Spleen (tissue), 11 donors: ENCODE measurements around the gene JARID2. TPM values are rescaled to one million over a fixed set of nuclear protein-coding genes. Genes with fewer than 3 reads are reported as not detected.

Experiments used
- DNase-seq: peaks from one replicate; pipeline ENCODE4 v3.0.0-alpha.2; 2020
- H3K27ac ChIP-seq, 8 donors: fragments of 200-600 bp; sonication (generic) in 7 of 8; 1 replicate in 4 of 8; 2 replicates in 4 of 8; pipeline versions ENCODE4 v1.5.0 to v1.8.0; 2016 to 2021; ENCODE audit warnings: inconsistent platforms in 4 of 8, mild to moderate bottlenecking in 4 of 8, moderate library complexity in 1 of 8
- H3K27me3 ChIP-seq, 7 donors: fragments of 200-600 bp; sonication (generic) in 6 of 7; replicated peaks in 1 of 7; 1 replicate in 4 of 7; 2 replicates in 3 of 7; pipeline versions ENCODE4 v1.5.0 to v1.8.0; 2016 to 2021; ENCODE audit warnings: inconsistent platforms in 3 of 7, mild to moderate bottlenecking in 1 of 7
- H3K36me3 ChIP-seq, 6 donors: fragments of 200-600 bp; sonication (generic) in 5 of 6; 1 replicate in 4 of 6; 2 replicates in 2 of 6; pipeline versions ENCODE4 v1.5.0 to v1.8.0; 2016 to 2021; ENCODE audit warnings: inconsistent platforms in 2 of 6
- H3K4me1 ChIP-seq, 6 donors: fragments of 200-600 bp; sonication (generic) in 5 of 6; 1 replicate in 3 of 6; 2 replicates in 3 of 6; pipeline versions ENCODE4 v1.5.0 to v1.8.0; 2016 to 2021; ENCODE audit warnings: inconsistent platforms in 3 of 6
- H3K4me3 ChIP-seq, 8 donors: fragments of 200-600 bp; sonication (generic) in 7 of 8; 1 replicate in 4 of 8; 2 replicates in 4 of 8; pipeline versions ENCODE4 v1.5.0 to v1.8.0; 2016 to 2021; ENCODE audit warnings: inconsistent platforms in 4 of 8, mild to moderate bottlenecking in 4 of 8, moderate library complexity in 2 of 8
- H3K9me3 ChIP-seq, 8 donors: fragments of 200-600 bp; sonication (generic) in 7 of 8; 1 replicate in 4 of 8; 2 replicates in 4 of 8; pipeline versions ENCODE4 v1.5.0 to v1.8.0; 2016 to 2021; ENCODE audit warnings: inconsistent platforms in 4 of 8
- CTCF ChIP-seq, 11 experiments: fragments of 200-600 bp in 7 of 11; fragments of 450-650 bp in 4 of 11; sonication (generic) in 4 of 11; IDR thresholded peaks in 8 of 11; conservative IDR thresholded peaks in 3 of 11; 1 replicate in 7 of 11; 2 replicates in 4 of 11; pipeline versions ENCODE4 v1.4.0 to v1.8.0; 2016 to 2021; ENCODE audit warnings: antibody characterized with exemption in 11 of 11, inconsistent platforms in 4 of 11, mild to moderate bottlenecking in 1 of 11
- POLR2A ChIP-seq, 3 donors: fragments of 450-650 bp; IDR thresholded peaks; one replicate each; pipeline ENCODE4 v1.5.1; 2017; ENCODE audit warnings: antibody characterized with exemption in 3 of 3, mild to moderate bottlenecking in 1 of 3
- POLR2AphosphoS5 ChIP-seq, 3 donors: sonication (generic); formaldehyde crosslinking; IDR thresholded peaks; one replicate each; pipeline ENCODE4 v1.5.1; 2017; ENCODE audit warnings: antibody characterized with exemption in 3 of 3
- WGBS, 5 donors: extraction: QIAGEN DNeasy Blood & Tissue Kit in 3 of 5; methylation state at CpG; one replicate each; pipeline versions ENCODE4 v1.1.5 to v1.1.7; 2013 to 2018; 5-methylcytosine and 5-hydroxymethylcytosine counted together
- intact Hi-C: fragments of 100-400 bp; cut with DNase I; formaldehyde crosslinking; loops from one replicate; pipeline ENCODE4 v1.15.0; 2023; ENCODE audit warnings: low total_unique reads
- polyA plus RNA-seq, 3 donors: library from polyadenylated mRNA; stranded (reverse); fragments of 200-250 nt; gene quantifications; one replicate each; pipeline ENCODE4 v1.2.1, GENCODE V29; 2013
- total RNA-seq, 7 donors: library from RNA; depleted of rRNA in 3 of 7; stranded (reverse); fragments of >200 nt in 3 of 7; fragmentation: NEBNext Ultra II Directional in 4 of 7; extraction: Animal tissue kit (Norgen Biotek cat#: 25700) in 4 of 7; gene quantifications; one replicate each; pipeline versions ENCODE4 v1.1.0 to v1.2.1, GENCODE V29; 2016 to 2021
- donor health status: healthy with polysubstance abuse.
- donor health status: DM: no; HTN: no; CAD: no; lungs with moderate emphysema.
- donor health status: DM: no; HTN: no; CAD: no.
- donor health status: Bipolar disorder and iron deficiency.
- donor health status: healthy.
- donor health status: DM: no; HTN: no; CAD: no.
- donor health status: DM: yes; HTN: yes; CAD: no.

Gene JARID2
- total and polyA plus RNA-seq, 10 donors: 4.4 to 27.1 (median 20.6) TPM

- intact Hi-C loops: no loop called here
- no peaks in the 10 kb centered on the region for H3K27me3 ChIP-seq
- DNase-seq: peak; percentile 76
- peaks cover 0 to 74% (median 15%) of the 10 kb centered on the region in 6 donors for H3K4me1 ChIP-seq
- peak overlapping the region in 6 of 8 donors; percentile 18 to 57 (median 49) for H3K27ac ChIP-seq
- H3K4me3 ChIP-seq: peak overlapping the region in 2 of 8 donors; percentile 8 to 25
- 39 to 69% (median 53%) methylated on average over 26 of the region's 26 CpGs for WGBS, 5 donors
- peaks cover 4 to 100% (median 57%) of the 10 kb centered on the region in 6 donors for H3K36me3 ChIP-seq
- no peaks in the 10 kb centered on the region for H3K9me3 ChIP-seq
- TF ChIP-seq POLR2AphosphoS5 (IDR thresholded peaks at IDR 0.05) (peak; percentile 29 to 69 (median 37)), CTCF (IDR thresholded peaks at IDR 0.05 in 8 of 11, conservative IDR thresholded peaks at IDR 0.05 in 3 of 11) (no peak)
These were observed 258.9 kb downstream of the JARID2 start for GRCh38 chr6:15504581-15505350.

- TF ChIP-seq POLR2AphosphoS5 (IDR thresholded peaks at IDR 0.05) (peak in 2 of 3 donors; percentile 20 to 50), POLR2A (IDR thresholded peaks at IDR 0.05) (no peak)
- intact Hi-C loops: no loop called here
- Histone ChIP-seq H3K9me3 (no peaks in the 10 kb centered on the region), H3K27me3 (no peaks in the 10 kb centered on the region), H3K4me1 (peaks cover 0 to 78% (median 15%) of the 10 kb centered on the region in 6 donors), H3K4me3 (peak overlapping the region in 1 of 8 donors; percentile 8), H3K36me3 (peaks cover 4 to 100% (median 61%) of the 10 kb centered on the region in 6 donors), H3K27ac (peak overlapping the region in 6 of 8 donors; percentile 18 to 57 (median 49))
- WGBS, 5 donors: 76 to 85% (median 80%) methylated on average over 18 of the region's 18 CpGs
- peak; percentile 74 for DNase-seq
These were observed 259.6 kb downstream of the JARID2 start for GRCh38 chr6:15505463-15505918.

- no peak overlapping the region for H3K27ac ChIP-seq
These were observed 260.2 kb downstream of the JARID2 start for GRCh38 chr6:15506066-15506465.

GRCh38 chr6:15507221-15507620 is 261.4 kb downstream of the JARID2 start:
- H3K9me3 ChIP-seq: no peaks in the 10 kb centered on the region
- 96 to 98% (median 97%) methylated on average over 11 of the region's 11 CpGs for WGBS, 5 donors
- intact Hi-C loops: no loop called here
- peaks cover 0 to 100% (median 60%) of the 10 kb centered on the region in 6 donors for H3K36me3 ChIP-seq
- no peaks in the 10 kb centered on the region for H3K27me3 ChIP-seq
- H3K27ac ChIP-seq: peak overlapping the region in 1 of 8 donors; percentile 76
- H3K4me3 ChIP-seq: no peak overlapping the region
- peaks cover 0 to 75% (median 15%) of the 10 kb centered on the region in 6 donors for H3K4me1 ChIP-seq
- DNase-seq: peak; percentile 57
- TF ChIP-seq POLR2A (IDR thresholded peaks at IDR 0.05) (no peak), CTCF (IDR thresholded peaks at IDR 0.05 in 8 of 11, conservative IDR thresholded peaks at IDR 0.05 in 3 of 11) (no peak), POLR2AphosphoS5 (IDR thresholded peaks at IDR 0.05) (no peak)

More at GRCh38 chr6:15506066-15506465, 260.2 kb downstream of the JARID2 start:
- no peaks in the 10 kb centered on the region for H3K27me3 ChIP-seq
- peaks cover 0 to 78% (median 15%) of the 10 kb centered on the region in 6 donors for H3K4me1 ChIP-seq
- no peak overlapping the region for H3K4me3 ChIP-seq
- intact Hi-C loops: no loop called here
- DNase-seq: peak; percentile 17
- peaks cover under 1 to 100% (median 59%) of the 10 kb centered on the region in 6 donors for H3K36me3 ChIP-seq
- no peaks in the 10 kb centered on the region for H3K9me3 ChIP-seq
- TF ChIP-seq CTCF (IDR thresholded peaks at IDR 0.05 in 8 of 11, conservative IDR thresholded peaks at IDR 0.05 in 3 of 11): no peak
- TF ChIP-seq POLR2A (IDR thresholded peaks at IDR 0.05): no peak
- no peak for TF ChIP-seq POLR2AphosphoS5 (IDR thresholded peaks at IDR 0.05)
- WGBS, 5 donors: 93 to 97% (median 96%) methylated on average over 7 of the region's 7 CpGs
